NCI-H446 treated with DMSO at 0.1 percent for 48 hours (cell line): Measurements from ENCODE around the gene SRF.
"Not testable (repeated sequence)": the region's sequence is repeated elsewhere in the genome, so short reads cannot be mapped to it uniquely, and the experiment has no call there.

Source experiments
- DNase-seq: peaks from one replicate; lab custom pipeline; 2025; lab: John Stamatoyannopoulos, UW

The SRF gene

DNA sequence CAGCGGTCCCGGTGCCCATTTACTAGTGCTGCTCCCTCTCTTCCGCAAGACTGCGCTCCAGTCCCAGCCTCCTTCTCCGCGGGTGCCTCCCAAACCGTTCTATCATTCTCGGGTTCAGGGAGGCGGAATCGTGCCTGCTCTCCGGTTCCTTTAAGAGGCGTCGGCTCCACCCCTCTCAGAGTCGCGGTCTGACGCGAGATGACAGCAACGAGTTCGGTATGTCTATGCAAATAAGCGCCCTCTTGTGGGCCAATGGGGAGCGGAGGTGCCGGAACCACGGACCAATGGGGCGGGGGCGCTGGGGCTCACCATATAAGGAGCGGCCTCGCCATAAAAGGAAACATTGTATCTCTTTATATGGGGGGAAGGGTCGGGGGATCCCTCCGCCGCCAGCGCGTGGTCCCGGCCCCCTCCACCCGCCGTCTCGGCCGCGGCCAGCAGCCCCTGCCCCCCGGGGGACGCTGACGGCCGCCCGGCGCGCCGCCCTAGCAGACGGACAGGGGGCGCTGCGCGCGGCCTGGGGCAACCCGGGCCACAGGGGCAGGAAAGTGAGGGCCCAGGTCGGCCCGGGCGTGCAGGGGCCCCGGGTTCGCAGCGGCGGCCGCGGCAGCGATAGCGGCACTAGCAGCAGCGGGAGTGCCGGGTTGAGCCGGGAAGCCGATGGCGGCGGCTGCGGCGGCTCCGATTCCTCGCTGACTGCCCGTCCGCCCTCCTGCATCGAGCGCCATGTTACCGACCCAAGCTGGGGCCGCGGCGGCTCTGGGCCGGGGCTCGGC lies at the start of gene SRF:
SRF (plus strand) TSS at position 339 of the 776 bp plus-strand sequence; CDS start at position 727, 388 bp downstream.
- peak; percentile 99 for DNase-seq

DNA sequence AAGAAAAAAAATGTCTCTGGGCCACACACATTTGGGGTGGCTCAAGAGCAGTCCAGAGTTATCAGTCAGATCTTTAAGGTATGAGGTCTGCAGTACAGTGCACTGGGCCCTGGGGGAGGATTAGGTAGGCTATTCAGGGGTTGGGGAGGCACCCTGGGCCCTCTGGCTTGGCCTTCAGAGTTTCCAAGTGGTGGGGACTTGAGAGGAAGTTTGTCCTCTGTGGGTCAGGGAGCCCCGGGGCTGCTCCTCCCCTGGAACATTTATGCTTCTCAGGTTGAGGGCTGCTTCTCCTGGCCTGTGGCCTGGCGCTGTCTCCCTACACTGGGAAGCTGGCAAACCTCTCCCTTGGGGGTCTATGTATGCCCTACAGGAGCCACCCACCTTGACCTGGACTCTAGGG lies 48.9 kb upstream of the SRF start:
- no peak for DNase-seq

DNA sequence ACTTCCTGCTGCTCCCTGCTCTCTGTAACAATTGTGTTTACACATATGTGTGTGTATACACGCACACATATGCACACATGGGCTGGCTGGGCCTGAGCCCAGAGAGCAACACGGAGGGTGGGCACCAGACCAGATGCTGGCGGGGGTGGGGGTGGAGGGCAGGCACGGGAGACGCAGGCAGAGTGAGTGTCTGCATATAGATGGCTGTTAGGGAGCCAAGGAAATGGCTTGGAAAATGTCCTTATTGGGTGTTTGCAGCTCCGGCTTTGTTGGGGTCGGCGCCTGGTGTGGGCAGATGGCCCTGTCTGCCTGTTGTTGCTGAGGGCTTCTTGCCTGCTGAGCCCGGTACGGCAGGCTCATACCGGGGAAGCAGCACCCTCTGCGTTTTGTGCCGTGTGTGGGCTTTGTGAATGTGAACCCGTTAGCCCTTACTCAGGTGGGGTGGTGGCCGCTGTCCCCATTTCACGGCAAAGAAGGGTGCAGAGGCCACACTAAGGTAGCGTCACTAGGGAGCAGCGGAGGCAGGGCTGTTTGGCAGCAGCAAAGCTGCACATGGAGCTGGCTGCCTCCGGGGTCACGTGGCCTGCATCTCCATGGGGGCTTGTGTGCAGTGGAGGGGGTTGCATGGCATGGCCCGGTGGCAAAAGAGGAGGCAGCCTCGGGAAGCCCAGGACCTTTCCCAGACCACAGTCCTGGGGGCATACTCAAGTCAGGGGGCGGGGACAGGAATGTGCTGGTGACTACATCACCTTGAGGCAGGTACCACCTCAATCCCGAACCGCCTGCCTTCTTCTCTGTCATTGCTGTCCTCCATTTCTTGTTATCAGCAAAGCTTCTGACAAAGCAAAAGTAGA lies 47.4 kb upstream of the SRF start:
- DNase-seq = peak; percentile 96

DNA sequence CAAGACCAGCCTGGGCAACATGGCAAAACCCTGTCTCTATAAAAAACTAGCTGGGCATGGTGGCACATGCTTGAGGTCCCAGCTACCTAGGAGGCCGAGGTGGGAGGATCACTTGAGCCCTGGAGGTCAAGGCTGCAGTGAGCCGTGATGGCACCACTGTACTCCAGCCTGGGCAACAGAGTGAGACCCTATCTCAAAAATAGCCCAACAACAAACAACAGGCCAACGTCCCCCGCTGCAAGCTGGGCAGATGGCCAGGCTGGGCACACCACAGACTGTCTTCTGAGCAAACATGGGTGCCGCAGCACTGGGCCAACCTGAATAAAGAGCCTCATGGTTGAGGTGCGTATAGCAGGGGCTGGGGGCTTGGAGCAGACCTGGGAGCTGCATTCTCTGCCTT lies 46.6 kb upstream of the SRF start:
- DNase-seq = no peak

DNA sequence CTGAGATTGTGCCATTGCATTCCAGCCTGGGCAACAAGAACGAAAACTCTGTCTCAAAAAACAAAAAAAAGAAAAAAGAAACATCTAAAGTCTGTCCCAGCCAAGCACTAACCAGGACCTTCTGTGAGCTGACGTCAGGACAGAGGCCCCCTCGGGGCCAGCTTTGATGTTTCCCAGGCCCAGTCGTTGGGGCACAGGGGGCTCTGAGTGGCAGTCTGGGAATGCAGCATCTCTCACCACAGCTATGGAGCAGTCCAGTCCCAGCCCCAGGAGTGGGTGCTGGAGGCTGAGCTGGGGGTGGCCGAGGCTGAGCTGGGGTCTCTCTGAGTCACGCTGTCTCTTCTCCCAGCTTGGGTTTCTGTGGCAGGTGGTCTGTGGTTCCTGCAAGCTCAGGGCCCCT lies 46.0 kb upstream of the SRF start:
- no peak for DNase-seq

DNA sequence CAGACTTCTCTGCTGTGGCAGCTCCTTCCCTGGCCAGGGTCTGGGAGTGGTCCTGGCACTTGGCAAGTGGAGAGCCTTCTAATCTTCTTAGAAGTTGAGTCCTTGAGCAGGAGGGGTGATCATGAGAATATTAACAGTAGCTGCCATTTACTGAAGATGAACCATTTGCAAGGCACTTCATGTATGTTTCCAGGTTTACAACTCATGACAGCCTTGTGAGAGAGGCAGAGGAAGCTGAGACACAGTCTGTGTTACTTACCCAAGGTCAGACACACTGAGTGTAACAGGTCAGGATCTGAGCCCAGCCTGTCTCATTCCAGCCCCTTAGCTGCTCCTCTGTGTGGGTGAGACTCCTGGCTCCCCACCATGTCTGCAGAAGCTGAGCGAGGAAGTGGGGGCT lies 45.5 kb upstream of the SRF start:
- no peak for DNase-seq

DNA sequence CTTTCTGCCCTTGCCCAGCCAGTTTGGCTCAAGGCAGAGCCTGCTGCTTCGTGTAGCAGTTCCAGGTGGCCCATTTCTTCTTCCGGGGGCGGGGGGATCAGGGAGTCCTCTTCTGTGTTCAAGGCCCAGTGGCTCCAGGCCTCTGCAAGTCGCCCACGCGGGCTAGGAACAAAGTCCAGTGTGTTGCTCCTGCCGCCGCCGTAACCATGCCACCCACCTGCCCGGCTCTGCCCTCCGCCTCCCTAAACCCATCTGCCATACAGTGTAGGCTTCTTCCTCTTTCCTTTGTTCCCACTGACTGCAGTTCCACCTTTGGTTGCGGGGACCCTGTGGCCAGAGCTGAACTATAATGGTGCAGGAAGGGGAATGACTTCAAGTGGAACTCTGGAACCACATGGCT lies 43.9 kb upstream of the SRF start:
- no peak for DNase-seq

DNA sequence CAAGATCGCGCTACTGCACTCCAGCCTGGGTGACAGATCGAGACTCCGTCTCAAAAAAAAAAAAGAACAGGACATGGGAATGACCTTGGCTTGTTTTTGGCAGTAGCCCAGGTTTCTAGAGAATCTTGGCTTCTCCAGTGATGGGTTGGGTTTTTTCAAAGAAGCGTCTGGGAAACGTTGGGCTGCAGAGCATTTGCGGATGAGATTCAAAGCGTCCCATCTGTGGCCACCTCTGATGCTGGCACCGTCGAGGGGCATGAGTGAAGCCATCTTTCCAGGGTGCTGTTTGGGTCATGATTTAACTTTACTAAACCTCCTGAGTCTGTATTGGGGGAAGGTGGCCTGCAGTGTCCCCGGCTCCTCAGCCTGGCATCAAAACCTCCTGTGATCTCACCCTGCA lies 43.2 kb upstream of the SRF start:
- DNase-seq = peak; percentile 54

DNA sequence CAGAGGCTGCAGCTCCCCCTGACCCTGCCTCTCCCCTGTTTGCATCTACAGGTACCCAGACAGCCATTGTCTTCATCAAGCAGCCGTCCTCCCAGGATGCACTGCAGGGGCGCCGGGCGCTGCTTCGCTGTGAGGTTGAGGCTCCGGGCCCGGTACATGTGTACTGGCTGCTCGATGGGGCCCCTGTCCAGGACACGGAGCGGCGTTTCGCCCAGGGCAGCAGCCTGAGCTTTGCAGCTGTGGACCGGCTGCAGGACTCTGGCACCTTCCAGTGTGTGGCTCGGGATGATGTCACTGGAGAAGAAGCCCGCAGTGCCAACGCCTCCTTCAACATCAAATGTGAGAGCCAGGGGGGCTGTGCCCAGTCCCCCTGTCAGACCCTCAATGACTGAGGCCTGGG lies 42.1 kb upstream of the SRF start:
- no peak for DNase-seq

DNA sequence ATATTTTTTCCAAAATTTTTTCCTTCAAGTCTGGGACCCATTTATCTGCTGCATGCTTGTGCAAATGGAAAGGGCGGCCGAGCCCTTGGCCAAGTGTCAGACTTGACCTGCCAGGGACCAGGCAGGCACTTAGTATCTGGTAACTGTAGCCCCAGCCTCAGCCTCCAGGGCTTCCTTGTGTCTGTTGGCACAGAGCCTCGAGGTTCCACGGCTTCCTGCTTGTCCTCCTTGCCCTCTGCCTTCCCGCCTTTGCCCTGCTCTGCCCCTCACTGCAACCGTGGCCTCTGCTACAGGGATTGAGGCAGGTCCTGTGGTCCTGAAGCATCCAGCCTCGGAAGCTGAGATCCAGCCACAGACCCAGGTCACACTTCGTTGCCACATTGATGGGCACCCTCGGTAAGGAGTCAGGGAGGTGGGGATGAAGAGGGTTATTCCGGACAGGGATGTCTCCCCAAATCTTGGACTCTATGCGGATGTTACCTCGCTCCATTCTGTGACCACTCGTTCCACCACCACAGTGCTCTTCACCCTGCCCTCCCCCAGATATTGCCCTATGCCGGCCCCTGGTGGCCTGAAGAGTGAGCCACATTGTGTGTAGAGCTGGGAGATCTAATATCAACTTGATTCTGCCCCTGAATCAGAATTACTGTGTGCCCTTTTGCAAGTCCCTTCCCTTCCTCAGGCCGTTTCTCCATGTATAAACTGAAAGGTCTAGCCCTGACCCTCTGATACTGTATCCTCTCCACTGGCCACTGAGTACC lies 41.5 kb upstream of the SRF start:
- DNase-seq = no peak

DNA sequence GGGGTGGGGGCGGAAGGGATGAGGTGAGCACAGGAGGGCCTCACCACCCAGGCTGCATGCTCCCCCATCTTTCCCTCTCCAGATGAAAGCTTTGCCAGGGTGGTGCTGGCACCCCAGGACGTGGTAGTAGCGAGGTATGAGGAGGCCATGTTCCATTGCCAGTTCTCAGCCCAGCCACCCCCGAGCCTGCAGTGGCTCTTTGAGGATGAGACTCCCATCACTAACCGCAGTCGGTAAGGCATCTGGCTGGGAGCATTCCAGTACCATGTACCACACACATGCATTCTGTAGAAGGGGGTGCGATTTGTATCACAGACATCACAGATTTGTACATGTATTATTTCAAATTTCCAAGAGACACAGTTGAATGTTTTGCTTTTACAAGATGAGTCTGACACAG lies 40.6 kb upstream of the SRF start:
- no peak for DNase-seq

DNA sequence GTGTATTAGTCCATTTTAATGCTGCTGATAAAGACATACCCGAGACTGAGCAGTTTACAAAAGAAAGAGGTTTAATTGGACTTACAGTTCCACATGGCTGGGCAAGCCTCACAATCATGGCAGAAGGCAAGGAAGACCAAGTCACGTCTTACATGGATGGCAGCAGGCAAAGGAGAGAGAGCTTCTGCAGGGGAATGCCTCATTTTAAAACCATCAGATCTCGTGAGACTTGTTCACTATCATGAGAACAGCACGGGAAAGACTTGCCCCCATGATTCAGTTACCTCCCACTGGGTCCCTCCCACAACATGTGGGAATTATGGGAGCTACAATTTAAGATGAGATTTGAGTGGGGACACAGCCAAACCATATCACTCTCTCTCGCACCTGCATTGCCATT lies 39.7 kb upstream of the SRF start:
- not testable (repeated sequence) for DNase-seq

DNA sequence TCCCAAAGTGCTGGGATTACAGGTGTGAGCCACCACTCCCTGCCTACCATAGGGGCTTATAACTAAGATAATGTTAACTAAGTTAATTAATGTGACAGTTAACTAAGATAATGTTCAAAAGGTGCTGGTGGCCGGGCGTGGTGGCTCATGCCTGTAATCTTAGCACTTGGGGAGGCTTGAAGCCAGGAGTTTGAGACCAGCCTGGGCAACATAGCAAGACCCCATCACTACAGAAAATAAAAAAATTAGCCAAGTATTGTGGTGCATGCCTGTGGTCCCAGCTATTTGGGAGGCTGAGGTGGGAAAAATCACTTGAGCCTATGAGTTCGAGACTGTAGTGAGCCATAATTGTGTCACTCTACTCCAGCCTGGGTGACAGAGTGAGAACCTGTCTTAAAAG lies 32.8 kb upstream of the SRF start:
- DNase-seq = no peak

DNA sequence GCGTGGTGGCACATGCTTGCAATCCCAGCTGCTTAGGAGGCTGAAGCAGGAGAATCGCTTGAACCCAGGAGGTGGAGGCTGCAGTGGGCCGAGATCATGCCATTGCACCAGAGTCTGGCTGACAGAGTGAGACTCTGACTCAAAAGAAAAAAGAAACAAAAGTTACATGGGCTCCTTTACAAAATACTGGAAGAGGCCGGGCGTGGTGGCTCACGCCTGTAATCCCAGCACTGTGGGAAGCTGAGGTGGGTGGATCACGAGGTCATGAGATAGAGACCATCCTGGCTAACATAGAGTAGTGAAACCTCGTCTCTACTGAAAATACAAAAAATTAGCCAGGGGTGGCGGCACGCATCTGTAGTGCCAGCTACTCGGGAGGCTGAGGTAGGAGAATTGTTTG lies 31.1 kb upstream of the SRF start:
- not testable (repeated sequence) for DNase-seq

DNA sequence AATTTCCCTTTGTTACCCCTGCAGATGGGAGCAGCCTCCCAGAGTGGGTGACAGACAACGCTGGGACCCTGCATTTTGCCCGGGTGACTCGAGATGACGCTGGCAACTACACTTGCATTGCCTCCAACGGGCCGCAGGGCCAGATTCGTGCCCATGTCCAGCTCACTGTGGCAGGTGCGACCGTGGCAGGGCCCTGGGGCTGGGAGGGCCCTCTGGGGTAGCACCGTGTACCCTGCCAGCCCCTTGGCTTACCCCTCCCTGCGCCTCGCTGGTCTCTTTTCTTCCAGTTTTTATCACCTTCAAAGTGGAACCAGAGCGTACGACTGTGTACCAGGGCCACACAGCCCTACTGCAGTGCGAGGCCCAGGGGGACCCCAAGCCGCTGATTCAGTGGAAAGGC lies 29.4 kb upstream of the SRF start:
- DNase-seq = no peak

DNA sequence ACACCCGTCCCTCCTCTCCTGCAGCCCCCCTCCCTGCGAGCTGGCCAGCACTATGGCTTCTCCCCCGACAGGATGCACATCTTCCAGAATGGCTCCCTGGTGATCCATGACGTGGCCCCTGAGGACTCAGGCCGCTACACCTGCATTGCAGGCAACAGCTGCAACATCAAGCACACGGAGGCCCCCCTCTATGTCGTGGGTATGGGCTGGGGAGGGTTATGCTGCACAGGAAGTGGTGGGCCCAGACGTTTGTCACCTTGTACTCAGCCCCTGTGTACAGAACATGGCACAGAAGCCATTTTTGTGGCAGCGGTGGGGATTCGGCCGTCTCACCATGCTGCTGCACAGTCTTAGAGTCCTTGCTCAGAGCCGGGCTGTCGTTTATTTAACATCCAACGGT lies 29.0 kb upstream of the SRF start:
- DNase-seq = no peak

DNA sequence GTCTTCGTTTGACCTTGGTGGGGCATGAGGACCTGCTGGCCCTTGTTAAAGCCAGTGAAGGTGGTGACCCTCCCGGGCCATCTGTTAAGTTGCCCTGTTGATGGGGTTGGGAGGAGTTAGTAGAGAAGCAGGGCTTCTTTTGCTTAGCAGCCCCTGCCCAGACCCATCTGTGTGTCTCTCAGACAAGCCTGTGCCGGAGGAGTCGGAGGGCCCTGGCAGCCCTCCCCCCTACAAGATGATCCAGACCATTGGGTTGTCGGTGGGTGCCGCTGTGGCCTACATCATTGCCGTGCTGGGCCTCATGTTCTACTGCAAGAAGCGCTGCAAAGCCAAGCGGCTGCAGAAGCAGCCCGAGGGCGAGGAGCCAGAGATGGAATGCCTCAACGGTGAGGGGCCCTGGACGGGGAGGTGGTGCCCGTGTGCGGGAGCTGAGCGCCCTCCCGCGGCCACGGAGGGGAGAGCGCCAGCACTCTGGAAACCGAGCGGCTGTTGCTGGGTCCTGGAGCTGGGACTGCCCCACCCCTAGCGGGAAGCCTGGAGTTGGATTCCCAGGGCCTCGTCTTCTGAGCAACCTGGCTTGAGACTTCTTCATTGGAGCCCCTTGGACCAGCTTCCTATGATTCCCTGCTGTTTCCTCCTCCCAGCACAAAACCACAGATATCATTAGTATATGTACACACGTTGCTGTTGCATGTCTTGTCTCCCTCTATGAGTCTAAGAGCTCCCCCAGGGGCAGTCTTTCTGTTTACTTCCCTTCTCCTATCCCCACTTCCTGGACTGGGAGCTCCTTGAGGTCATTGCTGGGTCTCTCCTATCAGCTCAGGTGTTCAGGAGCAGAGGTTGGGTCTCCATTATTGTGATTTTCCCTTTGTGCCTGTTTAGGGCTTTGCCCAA lies 27.6 kb upstream of the SRF start:
- peak; percentile 75 for DNase-seq

DNA sequence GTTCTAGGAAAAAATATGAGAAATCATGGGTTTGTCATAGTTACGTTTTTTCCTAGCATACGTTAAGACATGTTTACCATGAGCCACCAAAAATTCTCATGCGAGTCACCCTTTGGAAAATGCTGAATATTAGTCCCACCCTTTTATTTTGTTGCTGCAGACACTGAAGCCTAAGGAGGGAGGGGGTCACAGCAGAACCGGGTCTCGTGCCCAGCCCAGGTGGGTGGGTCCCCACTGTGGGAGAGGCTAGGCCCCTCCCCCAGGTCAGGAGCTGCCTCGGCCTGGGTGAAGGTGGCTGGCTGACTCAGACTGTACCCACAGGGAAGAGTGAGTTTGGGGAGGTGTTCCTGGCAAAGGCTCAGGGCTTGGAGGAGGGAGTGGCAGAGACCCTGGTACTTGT lies 26.2 kb upstream of the SRF start:
- DNase-seq = no peak

DNA sequence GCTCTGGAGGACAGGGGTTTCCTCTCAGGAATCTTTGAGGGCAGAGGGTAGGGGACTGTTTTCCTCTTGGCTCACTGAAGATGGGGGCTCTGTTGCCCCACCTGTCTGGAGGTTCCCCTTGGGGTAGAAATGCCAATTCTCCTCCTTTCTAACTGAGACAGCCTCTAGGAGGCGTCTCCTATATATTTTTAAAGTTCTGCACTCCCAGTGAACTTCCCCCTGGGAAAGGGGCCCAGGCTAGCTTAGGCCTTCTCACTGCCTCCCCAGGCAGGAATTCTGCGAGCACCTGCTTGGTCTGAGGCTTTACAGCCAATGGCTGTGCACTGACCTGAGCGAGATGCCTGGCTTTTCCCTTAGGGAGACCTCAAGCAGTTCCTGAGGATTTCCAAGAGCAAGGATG lies 24.8 kb upstream of the SRF start:
- DNase-seq = no peak

DNA sequence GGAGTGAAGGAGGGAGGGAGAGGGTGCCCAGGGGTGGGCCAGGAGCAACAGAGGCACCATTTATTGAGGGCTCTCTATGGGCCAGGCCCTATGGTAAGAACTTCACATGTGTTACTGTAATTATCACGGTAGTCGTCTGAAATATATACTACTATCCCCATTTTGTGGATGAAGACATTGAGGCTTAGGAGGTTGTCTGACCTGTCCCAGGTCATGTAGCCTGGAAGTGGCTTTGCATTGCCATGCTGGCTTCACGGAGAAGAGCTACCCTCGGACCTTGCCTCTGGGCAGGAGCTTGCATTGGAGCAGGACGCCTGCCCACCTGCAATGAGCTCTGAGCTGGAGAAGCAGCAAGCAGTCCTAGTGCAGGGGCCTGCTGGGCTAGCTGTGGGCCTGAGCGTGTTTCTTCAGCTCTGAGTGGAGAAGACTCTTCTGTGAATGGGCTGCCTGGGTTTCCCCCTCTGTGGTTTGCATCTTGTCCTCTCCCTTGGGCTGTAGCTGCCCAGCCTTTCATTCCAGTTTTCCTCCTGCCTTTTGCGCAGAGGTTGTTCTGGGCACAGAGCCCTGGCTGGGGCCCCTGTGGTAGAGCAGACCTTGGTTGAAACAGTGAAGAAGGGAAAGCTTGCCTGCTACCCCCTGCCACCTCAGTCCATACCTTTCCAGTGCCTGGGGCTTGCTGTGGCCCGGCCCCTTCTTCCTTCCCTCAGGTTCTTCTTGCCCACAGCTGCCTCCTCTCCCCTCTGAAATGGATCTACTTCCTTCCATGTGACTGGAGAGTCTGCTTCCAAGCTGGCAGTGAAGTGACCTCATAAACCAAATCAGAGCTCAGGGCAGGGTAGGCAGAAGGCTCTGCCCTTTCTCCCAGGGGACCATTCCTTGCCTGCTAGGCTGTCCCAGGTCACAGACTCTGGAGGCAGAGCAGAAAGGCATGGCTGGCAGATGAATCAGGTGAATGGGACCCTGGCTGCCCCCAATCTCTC lies 24.1 kb upstream of the SRF start:
- no peak for DNase-seq
